GM12874 (cell line): ENCODE data around the gene ICAM5.

ENCODE experiments used
- CTCF ChIP-seq: IDR thresholded peaks from 2 replicates; pipeline ENCODE4 v1.5.1; 2011; ENCODE audit warnings: low read depth, mild to moderate bottlenecking, control low read depth, low read length, moderate library complexity; ENCODE audit not compliant: insufficient read depth

ICAM5 gene

GRCh38 chr19:10339977-10340376 is 50.2 kb downstream of the ICAM5 start:
- no peak for TF ChIP-seq CTCF

- no peak for TF ChIP-seq CTCF
Observed at GRCh38 chr19:10343495-10343894, 53.7 kb downstream of the ICAM5 start.

GRCh38 chr19:10344780-10345179 is 55.0 kb downstream of the ICAM5 start:
- no peak for TF ChIP-seq CTCF
